ENCODE results near the gene UST. TPM values are rescaled to one million over a fixed set of nuclear protein-coding genes. Genes with fewer than 3 reads are reported as not detected.

The UST gene
- polyA plus RNA-seq, 1 donor from 2014 or later, result 7.5 TPM

DNA sequence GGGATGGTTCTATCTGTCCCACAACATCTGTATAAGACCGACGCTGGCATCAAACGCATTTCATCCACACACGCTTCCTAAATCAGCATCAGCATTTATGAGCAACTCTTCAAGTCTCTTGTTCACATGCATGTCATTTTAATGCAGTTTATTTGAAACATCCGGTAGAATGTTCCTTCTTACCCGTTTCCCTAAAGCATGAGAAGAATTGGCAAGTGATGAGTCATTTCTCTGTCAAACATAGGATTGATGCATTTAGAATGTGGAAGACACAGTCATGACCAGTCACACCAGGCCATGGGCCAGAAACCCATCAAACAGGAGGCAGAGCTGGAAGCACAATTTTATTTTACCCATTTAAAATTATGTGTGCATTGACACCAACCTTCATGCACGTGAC, 122.8 kb downstream of the UST start:
- Histone ChIP-seq H3K9me3 (ENCODE audit: low read length) (no peaks in the 10 kb centered on the region), H3K27ac (ENCODE audit: low read length) (no peak overlapping the region), H3K4me2 (ENCODE audit: low read length) (no peak overlapping the region), H3F3A (ENCODE audit: insufficient read depth, low read length, poor library complexity, severe bottlenecking) (no peaks in the 10 kb centered on the region), H3K79me2 (replicated peaks; ENCODE audit: insufficient read depth, low read length) (no peaks in the 10 kb centered on the region), H2AFZ (ENCODE audit: low read depth, low read length) (no peak overlapping the region), H3K4me3 (ENCODE audit: low read length) (no peak overlapping the region), H3K9ac (ENCODE audit: low read length) (no peak overlapping the region), H4K20me1 (ENCODE audit: insufficient read depth) (no peaks in the 10 kb centered on the region), H3K36me3 (ENCODE audit: insufficient read depth, low read length) (no peaks in the 10 kb centered on the region), H3K27me3 (ENCODE audit: insufficient read depth, low read depth, low read length) (no peaks in the 10 kb centered on the region), H3K9me2 (ENCODE audit: insufficient read depth, low read length) (no peaks in the 10 kb centered on the region)
- no peak for TF ChIP-seq MXI1 (conservative IDR thresholded peaks at IDR 0.05; ENCODE audit: poor library complexity, severe bottlenecking)
- TF ChIP-seq SMC3 (conservative IDR thresholded peaks at IDR 0.05; ENCODE audit: poor library complexity), result no peak
- TF ChIP-seq RAD21 (conservative IDR thresholded peaks at IDR 0.05), result no peak
- no peak for TF ChIP-seq TAF1 (IDR thresholded peaks at IDR 0.05; ENCODE audit: low read depth)
- no peak for TF ChIP-seq EZH2 (IDR thresholded peaks at IDR 0.05; ENCODE audit: borderline replicate concordance, insufficient read depth, low read length, poor library complexity, severe bottlenecking)
- TF ChIP-seq POLR2AphosphoS5 (IDR thresholded peaks at IDR 0.05), result no peak
- no peak for TF ChIP-seq EP300 (conservative IDR thresholded peaks at IDR 0.05; ENCODE audit: poor library complexity, severe bottlenecking)
- TF ChIP-seq, protein P1, sequence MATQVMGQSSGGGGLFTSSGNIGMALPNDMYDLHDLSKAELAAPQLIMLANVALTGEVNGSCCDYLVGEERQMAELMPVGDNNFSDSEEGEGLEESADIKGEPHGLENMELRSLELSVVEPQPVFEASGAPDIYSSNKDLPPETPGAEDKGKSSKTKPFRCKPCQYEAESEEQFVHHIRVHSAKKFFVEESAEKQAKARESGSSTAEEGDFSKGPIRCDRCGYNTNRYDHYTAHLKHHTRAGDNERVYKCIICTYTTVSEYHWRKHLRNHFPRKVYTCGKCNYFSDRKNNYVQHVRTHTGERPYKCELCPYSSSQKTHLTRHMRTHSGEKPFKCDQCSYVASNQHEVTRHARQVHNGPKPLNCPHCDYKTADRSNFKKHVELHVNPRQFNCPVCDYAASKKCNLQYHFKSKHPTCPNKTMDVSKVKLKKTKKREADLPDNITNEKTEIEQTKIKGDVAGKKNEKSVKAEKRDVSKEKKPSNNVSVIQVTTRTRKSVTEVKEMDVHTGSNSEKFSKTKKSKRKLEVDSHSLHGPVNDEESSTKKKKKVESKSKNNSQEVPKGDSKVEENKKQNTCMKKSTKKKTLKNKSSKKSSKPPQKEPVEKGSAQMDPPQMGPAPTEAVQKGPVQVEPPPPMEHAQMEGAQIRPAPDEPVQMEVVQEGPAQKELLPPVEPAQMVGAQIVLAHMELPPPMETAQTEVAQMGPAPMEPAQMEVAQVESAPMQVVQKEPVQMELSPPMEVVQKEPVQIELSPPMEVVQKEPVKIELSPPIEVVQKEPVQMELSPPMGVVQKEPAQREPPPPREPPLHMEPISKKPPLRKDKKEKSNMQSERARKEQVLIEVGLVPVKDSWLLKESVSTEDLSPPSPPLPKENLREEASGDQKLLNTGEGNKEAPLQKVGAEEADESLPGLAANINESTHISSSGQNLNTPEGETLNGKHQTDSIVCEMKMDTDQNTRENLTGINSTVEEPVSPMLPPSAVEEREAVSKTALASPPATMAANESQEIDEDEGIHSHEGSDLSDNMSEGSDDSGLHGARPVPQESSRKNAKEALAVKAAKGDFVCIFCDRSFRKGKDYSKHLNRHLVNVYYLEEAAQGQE (IDR thresholded peaks at IDR 0.05; ENCODE audit: borderline replicate concordance), result no peak

DNA sequence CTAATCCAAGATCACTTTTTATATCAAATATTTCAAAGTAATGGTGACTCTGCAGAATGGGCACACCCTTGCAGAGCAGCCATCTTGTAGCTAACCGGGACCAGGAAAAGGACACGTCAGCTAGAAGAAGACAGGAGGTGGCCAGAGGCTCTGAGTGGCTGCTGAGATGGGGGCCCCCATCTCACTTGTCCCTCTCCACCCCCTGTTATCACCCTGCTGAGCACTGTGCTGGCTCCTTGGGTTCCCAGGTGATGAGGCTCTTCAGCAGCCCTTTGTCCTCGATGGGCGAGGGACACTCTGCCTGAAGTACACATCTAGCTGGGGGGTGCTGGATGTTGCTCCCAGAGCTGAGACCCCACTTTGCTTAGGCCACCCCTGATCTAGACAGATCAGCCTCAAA, 126.3 kb downstream of the UST start:
- no peaks in the 10 kb centered on the region for H3K27me3 ChIP-seq (ENCODE audit: insufficient read depth, low read depth, low read length)
- peak overlapping the region; percentile 83 for H3K27ac ChIP-seq (ENCODE audit: low read length)
- no peaks in the 10 kb centered on the region for H3K9me3 ChIP-seq (ENCODE audit: low read length)
- TF ChIP-seq TAF1 (IDR thresholded peaks at IDR 0.05; ENCODE audit: low read depth) (no peak), POLR2AphosphoS5 (IDR thresholded peaks at IDR 0.05) (no peak), EP300 (conservative IDR thresholded peaks at IDR 0.05; ENCODE audit: poor library complexity, severe bottlenecking) (no peak), RAD21 (conservative IDR thresholded peaks at IDR 0.05) (no peak)
- TF ChIP-seq, protein P1 (IDR thresholded peaks at IDR 0.05; ENCODE audit: borderline replicate concordance), result no peak
- no peaks in the 10 kb centered on the region for H3K79me2 ChIP-seq (replicated peaks; ENCODE audit: insufficient read depth, low read length)
- H4K20me1 ChIP-seq (ENCODE audit: insufficient read depth), result no peaks in the 10 kb centered on the region
- H2AFZ ChIP-seq (ENCODE audit: low read depth, low read length), result no peak overlapping the region
- H3K4me2 ChIP-seq (ENCODE audit: low read length), result no peak overlapping the region
- peaks cover 3% of the 10 kb centered on the region for H3F3A ChIP-seq (ENCODE audit: insufficient read depth, low read length, poor library complexity, severe bottlenecking)
- no peak overlapping the region for H3K9ac ChIP-seq (ENCODE audit: low read length)
- H3K4me3 ChIP-seq (ENCODE audit: low read length), result peak overlapping the region; percentile 5
- no peaks in the 10 kb centered on the region for H3K36me3 ChIP-seq (ENCODE audit: insufficient read depth, low read length)
- H3K9me2 ChIP-seq (ENCODE audit: insufficient read depth, low read length), result no peaks in the 10 kb centered on the region
